ENCODE measurements around the gene ANKRD36C.
"Not testable (repeated sequence)": the region's sequence is repeated elsewhere in the genome, so short reads cannot be mapped to it uniquely, and the experiment has no call there.

ANKRD36C gene

DNA sequence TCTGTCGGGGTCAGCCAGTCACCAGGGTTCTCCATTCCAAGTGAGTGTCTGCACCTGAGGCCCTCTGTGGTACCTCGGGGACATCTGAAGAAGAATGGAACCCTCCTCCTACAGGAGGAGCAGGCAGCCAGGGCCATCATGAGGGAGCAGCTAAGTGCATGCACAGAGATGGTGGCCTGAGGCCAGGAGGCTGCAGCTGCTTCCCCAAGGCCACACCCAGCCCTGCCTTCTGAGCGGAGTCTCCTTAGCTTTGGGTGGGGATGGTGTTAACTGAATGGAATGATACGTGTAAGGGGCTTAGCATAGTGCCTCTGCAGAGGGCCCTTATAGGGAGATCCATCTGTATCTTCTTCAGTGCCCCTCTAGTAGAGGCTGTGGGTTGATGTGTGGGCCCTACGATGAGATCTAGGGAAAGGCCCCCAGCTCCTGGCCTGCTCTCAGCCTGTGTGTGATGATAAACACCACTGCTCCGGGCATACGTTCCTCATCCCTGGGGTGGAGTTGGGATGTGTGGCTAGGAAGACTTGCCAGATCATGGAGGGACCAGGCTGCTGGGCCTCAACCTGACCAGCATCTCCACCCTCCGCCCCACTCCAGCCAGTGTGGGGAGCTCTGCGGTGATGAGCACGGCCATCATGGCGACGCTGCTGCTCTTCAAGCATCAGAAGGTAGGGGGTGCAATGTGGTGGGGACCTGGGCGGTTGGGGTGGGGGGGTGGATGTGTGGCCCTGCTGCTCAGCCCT, 192.3 kb downstream of the ANKRD36C start:
- DNase-seq (ENCODE audit: low read depth in 2 of 2): not testable (repeated sequence)

DNA sequence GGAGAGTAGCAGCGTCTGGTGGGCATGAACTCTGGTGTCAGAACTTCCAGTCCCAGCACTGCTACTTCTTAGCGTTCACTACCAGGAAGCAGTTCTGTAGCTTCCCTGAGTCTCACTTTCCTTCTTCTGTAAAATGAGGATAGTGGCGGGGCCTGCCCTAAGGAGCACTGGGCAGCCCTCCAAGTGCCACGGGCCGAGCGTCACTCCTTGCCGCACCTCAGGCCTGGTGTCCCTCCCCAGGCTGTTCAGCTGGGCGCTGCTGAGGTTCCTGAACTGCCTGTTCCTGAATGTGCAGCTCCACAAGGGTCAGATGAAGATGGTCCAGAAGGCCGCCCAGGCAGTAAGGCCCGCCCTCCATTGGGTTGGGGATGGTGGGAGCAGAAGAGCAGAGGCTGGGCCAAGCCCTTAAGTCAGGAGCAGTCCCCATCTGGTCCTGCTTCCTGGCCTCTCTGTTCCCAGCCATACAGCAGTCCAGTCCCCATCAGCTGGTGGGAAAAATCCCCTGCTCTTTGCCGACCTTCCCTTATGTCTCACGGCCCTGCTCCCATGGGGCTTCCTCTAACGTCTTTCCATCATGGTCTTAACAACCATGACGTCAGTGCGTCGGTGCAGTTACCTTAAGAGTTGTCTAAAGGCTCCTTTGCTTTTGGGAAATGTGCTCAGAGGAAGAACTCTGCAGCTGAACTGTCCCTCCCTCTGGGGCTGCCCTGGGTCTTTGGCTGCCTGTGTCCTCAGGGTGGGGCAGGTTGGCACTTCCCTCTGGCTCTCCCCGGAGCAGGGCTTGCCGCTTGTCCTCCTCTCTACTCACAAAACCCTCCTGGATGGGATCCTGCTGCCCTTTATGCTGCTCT, 195.2 kb downstream of the ANKRD36C start:
- DNase-seq (ENCODE audit: low read depth in 2 of 2): not testable (repeated sequence)

DNA sequence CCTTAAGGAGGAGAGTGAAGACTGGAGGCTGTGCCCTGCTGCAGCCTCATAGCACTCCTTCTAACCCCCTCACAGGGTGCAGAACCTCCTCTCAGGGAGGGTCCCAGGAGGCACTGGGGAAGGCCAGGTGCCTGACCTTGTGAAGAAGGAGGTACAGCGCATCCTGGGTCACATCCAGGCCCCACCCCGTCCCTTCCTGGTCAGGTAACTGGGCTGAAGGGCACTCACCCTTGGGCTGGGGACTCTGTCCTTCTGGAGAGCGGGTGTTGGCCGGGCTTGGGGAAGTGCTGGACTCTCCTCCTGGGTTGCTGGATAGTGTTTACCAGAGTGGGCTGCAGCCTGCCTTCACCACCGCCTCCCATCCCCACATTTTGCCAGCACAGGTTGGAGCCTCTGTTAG, 197.7 kb downstream of the ANKRD36C start:
- not testable (repeated sequence) for DNase-seq (ENCODE audit: low read depth in 2 of 2)

DNA sequence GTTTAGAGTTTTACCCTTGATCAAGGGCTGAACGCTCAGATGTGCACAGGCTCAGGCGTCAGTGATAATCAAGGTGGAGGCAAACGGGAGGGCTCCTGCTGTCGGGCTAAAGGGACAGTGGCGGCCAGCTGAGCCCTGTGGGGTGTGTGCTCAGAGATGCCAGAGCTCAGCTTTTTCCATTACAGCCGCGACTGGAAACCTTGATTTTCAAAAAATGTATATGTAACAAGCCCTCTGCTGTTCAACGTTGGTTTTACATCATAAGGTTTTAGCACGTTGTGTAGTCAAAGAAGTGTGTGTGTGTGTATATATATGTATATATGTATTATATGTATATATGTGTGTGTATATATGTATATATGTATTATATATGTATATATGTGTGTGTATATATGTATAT, 201.4 kb downstream of the ANKRD36C start:
- not testable (repeated sequence) for DNase-seq (ENCODE audit: low read depth in 2 of 2)

DNA sequence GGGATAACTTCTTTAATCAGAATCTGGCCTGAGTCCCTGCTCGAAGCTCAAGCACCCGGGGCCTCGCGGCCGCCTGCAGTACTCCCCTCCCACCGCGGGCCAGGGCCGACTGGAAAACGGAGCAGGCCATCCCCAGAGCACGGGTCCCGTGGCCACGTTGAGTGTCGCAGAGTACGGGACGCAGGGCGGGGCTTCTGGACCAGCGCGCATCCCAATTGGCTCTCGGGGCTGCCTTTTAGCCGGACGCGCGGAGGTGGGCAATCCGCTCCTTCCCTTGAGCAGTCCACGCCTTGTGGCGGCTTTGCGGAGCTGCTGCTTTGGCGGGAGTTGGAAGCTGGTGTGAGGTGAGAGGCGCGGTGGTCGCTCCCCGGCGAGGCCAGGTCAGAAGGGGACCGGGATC, 202.2 kb downstream of the ANKRD36C start:
- DNase-seq (ENCODE audit: low read depth in 2 of 2): not testable (repeated sequence)

DNA sequence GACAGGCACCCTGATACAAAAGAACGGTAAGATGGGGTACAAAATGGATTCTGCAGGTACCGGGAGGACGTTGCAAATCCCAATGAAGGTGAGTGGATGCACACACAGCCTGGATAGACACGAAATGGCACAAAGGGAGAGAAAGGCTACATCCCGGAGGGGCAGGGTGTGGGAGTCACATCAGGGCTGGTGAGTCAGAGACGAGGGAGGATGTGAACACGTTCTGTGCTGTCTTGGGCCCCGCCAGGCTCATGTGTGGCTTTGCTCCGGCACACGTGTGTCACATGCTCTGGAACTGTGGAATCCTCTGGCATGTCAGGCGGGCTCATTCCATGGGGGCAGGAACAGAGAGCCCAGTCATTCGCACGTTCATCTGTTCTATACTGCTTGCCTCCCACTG, 203.0 kb downstream of the ANKRD36C start:
- DNase-seq (ENCODE audit: low read depth in 2 of 2): not testable (repeated sequence)
